Caco-2 (cell line): ENCODE measurements around the gene ITIH3. TPM values are rescaled to one million over a fixed set of nuclear protein-coding genes. Genes with fewer than 3 reads are reported as not detected.

ENCODE experiments used
- BruUV-seq: library from RNA; stranded (reverse); fragments of 400-500 nt; replicated peaks from 2 replicates; lab custom pipeline; 2021; lab: Mats Ljungman, UMichigan
- CTCF ChIA-PET: fragments of 300-600 bp; sonication (Branson Sonifier 250); formaldehyde crosslinking; loops from one replicate; lab custom pipeline; 2022; ENCODE audit warnings: antibody characterized with exemption; lab: Charles Lee
- POLR2A ChIA-PET: fragments of 300-600 bp; sonication (Branson Sonifier 250); formaldehyde crosslinking; loops from one replicate; lab custom pipeline; 2022; ENCODE audit warnings: antibody characterized with exemption; lab: Charles Lee
- DNase-seq, 2 experiments: peaks; one replicate each; pipeline versions ENCODE4 v3.0.0 to v3.0.0-alpha.2; 2020 to 2022
- H3K27me3 ChIP-seq: replicated peaks from 2 replicates; pipeline ENCODE4 v1.6.0; 2011; ENCODE audit warnings: low read length; ENCODE audit not compliant: control insufficient read depth, insufficient read depth
- H3K36me3 ChIP-seq: 2 replicates; pipeline ENCODE4 v1.5.1; 2011; ENCODE audit warnings: low read length; ENCODE audit not compliant: control insufficient read depth, insufficient read depth
- H3K4me1 ChIP-seq: fragments of 250-450 bp; sonication (Bioruptor Pico); 2 replicates; pipeline ENCODE4 v1.5.1; 2020; ENCODE audit warnings: mild to moderate bottlenecking
- H3K4me3 ChIP-seq: 2 replicates; pipeline ENCODE4 v1.5.1; 2011; ENCODE audit warnings: low read depth, mild to moderate bottlenecking, control low read depth, low read length
- H3K9me3 ChIP-seq: fragments of 250-450 bp; sonication (Bioruptor Pico); 2 replicates; pipeline ENCODE4 v1.5.1; 2020; ENCODE audit warnings: mild to moderate bottlenecking, moderate library complexity
- H3K27ac Mint-ChIP-seq: one replicate; pipeline ENCODE4 v1.8.0; 2022; ENCODE audit warnings: mixed read lengths; ENCODE audit not compliant: unreplicated experiment
- H3K27me3 Mint-ChIP-seq: one replicate; pipeline ENCODE4 v1.8.0; 2022; ENCODE audit warnings: mixed read lengths; ENCODE audit not compliant: insufficient read depth, unreplicated experiment
- H3K36me3 Mint-ChIP-seq: one replicate; pipeline ENCODE4 v1.8.0; 2022; ENCODE audit warnings: mild to moderate bottlenecking, mixed read lengths; ENCODE audit not compliant: insufficient read depth, unreplicated experiment
- H3K4me1 Mint-ChIP-seq: one replicate; pipeline ENCODE4 v1.8.0; 2022; ENCODE audit warnings: low read depth, mixed read lengths; ENCODE audit not compliant: unreplicated experiment
- H3K4me3 Mint-ChIP-seq: one replicate; pipeline ENCODE4 v1.8.0; 2022; ENCODE audit warnings: mild to moderate bottlenecking, moderate library complexity, mixed read lengths; ENCODE audit not compliant: unreplicated experiment
- H3K9me3 Mint-ChIP-seq: one replicate; pipeline ENCODE4 v1.8.0; 2022; ENCODE audit warnings: mixed read lengths; ENCODE audit not compliant: unreplicated experiment
- CTCF ChIP-seq, 2 experiments: fragments of 200-600 bp in 1 of 2; IDR thresholded peaks; 1 replicate in 1 of 2; 2 replicates in 1 of 2; pipeline versions ENCODE4 v1.5.1 to v1.8.0; 2011 to 2022; ENCODE audit warnings: antibody characterized with exemption in 1 of 2, control low read depth in 1 of 2, inconsistent platforms in 1 of 2, low read depth in 1 of 2, low read length in 1 of 2, mild to moderate bottlenecking in 1 of 2, moderate library complexity in 1 of 2; ENCODE audit not compliant: insufficient read depth in 1 of 2, severe bottlenecking in 1 of 2, unreplicated experiment in 1 of 2
- intact Hi-C: fragments of 100-400 bp; cut with micrococcal nuclease; formaldehyde crosslinking; loops from one replicate; pipeline ENCODE4 v1.10.0; 2022; ENCODE audit not compliant: unreplicated experiment
- total RNA-seq: library from RNA; stranded (reverse); gene quantifications from 2 replicates; pipeline ENCODE4 v1.2.3, GENCODE V29; 2022

Gene ITIH3
- total RNA-seq, 1 experiment from 2014 or later, result 0.27 TPM

GRCh38 chr3:52769786-52770455 lies 24.7 kb upstream of the ITIH3 start:
- H3K27me3 Mint-ChIP-seq, result no peaks in the 10 kb centered on the region
- H3K4me3 Mint-ChIP-seq, result peak overlapping the region; percentile 81
- BruUV-seq, result TSS peak; percentile 52

GRCh38 chr3:52770496-52771333 lies 23.9 kb upstream of the ITIH3 start, which contains the start of gene NEK4:
TSS of gene NEK4 (minus strand) at chr3:52770940. CDS start at chr3:52770746, 194 bp downstream.
- ChIA-PET CTCF (interaction anchor here (0.6 to 1.6 kb wide), 6 partner anchors 20 to 430 kb away, joined by 3 to 19 read pairs (median 4); no protein-coding TSS in a partner anchor), POLR2A (interaction anchor here (0.7 to 0.9 kb wide), 2 partner anchors 29 to 390 kb away, joined by 3 to 8 read pairs; no protein-coding TSS in a partner anchor)
- H3K27me3 ChIP-seq, result no peaks in the 10 kb centered on the region
- intact Hi-C loops, result loop anchor here (2.0 kb wide), 1 partner anchor 50 kb away; no protein-coding TSS in a partner anchor
- no TSS peak for BruUV-seq
- H3K27ac Mint-ChIP-seq, result peak within 1 kb of the TSS; percentile 69
- peaks cover 26% of the 10 kb centered on the region for H3K4me1 Mint-ChIP-seq
- H3K9me3 Mint-ChIP-seq, result no peaks in the 10 kb centered on the region
- peaks cover 16% of the 10 kb centered on the region for H3K36me3 Mint-ChIP-seq
- no peaks in the 10 kb centered on the region for H3K36me3 ChIP-seq
- TF ChIP-seq CTCF (IDR thresholded peaks at IDR 0.05; ENCODE audit: insufficient read depth in 1 of 2, low read depth in 1 of 2, low read length in 1 of 2, severe bottlenecking in 1 of 2, unreplicated experiment in 1 of 2), result peak in 1 of 2 experiments; percentile 1
- H3K4me3 Mint-ChIP-seq, result peak within 1 kb of the TSS; percentile 81
- peak within 1 kb of the TSS; percentile 88 for H3K4me3 ChIP-seq
- peaks cover 12% of the 10 kb centered on the region for H3K4me1 ChIP-seq
- no peaks in the 10 kb centered on the region for H3K27me3 Mint-ChIP-seq
- no peaks in the 10 kb centered on the region for H3K9me3 ChIP-seq
- DNase-seq, result peak; percentile 94

More at GRCh38 chr3:52769786-52770455, 24.7 kb upstream of the ITIH3 start:
- Histone ChIP-seq H3K4me1 (peaks cover 4% of the 10 kb centered on the region), H3K9me3 (no peaks in the 10 kb centered on the region), H3K4me3 (peak overlapping the region; percentile 88), H3K36me3 (no peaks in the 10 kb centered on the region), H3K27me3 (no peaks in the 10 kb centered on the region)
- peak overlapping the region; percentile 69 for H3K27ac Mint-ChIP-seq
- ChIA-PET POLR2A (no interaction called here), CTCF (interaction anchor here (0.6 to 1.6 kb wide), 3 partner anchors 19 to 51 kb away, joined by 3 to 19 read pairs (median 5); no protein-coding TSS in a partner anchor)
- peaks cover 23% of the 10 kb centered on the region for H3K36me3 Mint-ChIP-seq
- TF ChIP-seq CTCF (IDR thresholded peaks at IDR 0.05; ENCODE audit: insufficient read depth in 1 of 2, low read depth in 1 of 2, low read length in 1 of 2, severe bottlenecking in 1 of 2, unreplicated experiment in 1 of 2), result no peak
- peaks cover 18% of the 10 kb centered on the region for H3K4me1 Mint-ChIP-seq
- intact Hi-C loops, result loop anchor here (2.0 kb wide), 1 partner anchor 51 kb away; no protein-coding TSS in a partner anchor
- no peaks in the 10 kb centered on the region for H3K9me3 Mint-ChIP-seq
- no peak for DNase-seq

GRCh38 chr3:52771334-52771681 lies 23.3 kb upstream of the ITIH3 start:
- Mint-ChIP-seq H3K9me3 (no peaks in the 10 kb centered on the region), H3K36me3 (peaks cover 14% of the 10 kb centered on the region), H3K4me3 (peak overlapping the region; percentile 81), H3K27me3 (no peaks in the 10 kb centered on the region), H3K27ac (peak overlapping the region; percentile 69), H3K4me1 (peaks cover 32% of the 10 kb centered on the region)
- H3K36me3 ChIP-seq, result no peaks in the 10 kb centered on the region
- DNase-seq, result no peak
- intact Hi-C loops, result loop anchor here (2.0 kb wide), 1 partner anchor 49 kb away; no protein-coding TSS in a partner anchor
- ChIA-PET POLR2A (interaction anchor here (0.9 kb wide), 1 partner anchor 30 kb away, joined by 3 read pairs; no protein-coding TSS in a partner anchor), CTCF (interaction anchor here (0.7 to 1.6 kb wide), 3 partner anchors 21 to 60 kb away, joined by 4 to 19 read pairs (median 5); no protein-coding TSS in a partner anchor)
- peaks cover 18% of the 10 kb centered on the region for H3K4me1 ChIP-seq
- TF ChIP-seq CTCF (IDR thresholded peaks at IDR 0.05; ENCODE audit: insufficient read depth in 1 of 2, low read depth in 1 of 2, low read length in 1 of 2, severe bottlenecking in 1 of 2, unreplicated experiment in 1 of 2), result no peak
- BruUV-seq, result TSS peak; percentile 88
- no peaks in the 10 kb centered on the region for H3K9me3 ChIP-seq
- H3K4me3 ChIP-seq, result peak overlapping the region; percentile 88
- H3K27me3 ChIP-seq, result no peaks in the 10 kb centered on the region
